Liver (tissue), 10 donors: ENCODE results near the gene ARHGAP21. TPM values are rescaled to one million over a fixed set of nuclear protein-coding genes. Genes with fewer than 3 reads are reported as not detected.

ENCODE experiments used
- DNase-seq: peaks from one replicate; pipeline ENCODE4 v3.0.0-alpha.2; 2017; ENCODE audit warnings: low spot score
- H3K27ac ChIP-seq, 2 donors: one replicate each; pipeline ENCODE4 v1.7.0; 2013; ENCODE audit warnings: inconsistent platforms in 2 of 2, low read length in 2 of 2, control low read depth in 1 of 2, low read depth in 1 of 2, mild to moderate bottlenecking in 1 of 2
- H3K27me3 ChIP-seq, 4 donors: one replicate each; pipeline versions ENCODE4 v1.6.1 to v1.7.0; 2013; ENCODE audit warnings: low read length in 3 of 4, inconsistent platforms in 1 of 4, mild to moderate bottlenecking in 1 of 4, moderate library complexity in 1 of 4; ENCODE audit not compliant: control insufficient read depth in 4 of 4, insufficient read depth in 4 of 4
- H3K36me3 ChIP-seq, 4 donors: one replicate each; pipeline versions ENCODE4 v1.6.1 to v1.7.0; 2013; ENCODE audit warnings: low read length in 3 of 4, mild to moderate bottlenecking in 3 of 4, low read depth in 1 of 4, moderate library complexity in 1 of 4; ENCODE audit not compliant: control insufficient read depth in 4 of 4, insufficient read depth in 3 of 4
- H3K4me1 ChIP-seq, 4 donors: one replicate each; pipeline versions ENCODE4 v1.6.1 to v1.7.0; 2013; ENCODE audit warnings: low read length in 3 of 4, mild to moderate bottlenecking in 3 of 4, moderate library complexity in 1 of 4; ENCODE audit not compliant: control insufficient read depth in 4 of 4, insufficient read depth in 4 of 4
- H3K4me3 ChIP-seq, 3 donors: one replicate each; pipeline versions ENCODE4 v1.6.1 to v1.7.0; 2013; ENCODE audit warnings: low read length in 3 of 3, control low read depth in 1 of 3, low read depth in 1 of 3, mild to moderate bottlenecking in 1 of 3
- H3K9ac ChIP-seq, 2 donors: one replicate each; pipeline ENCODE4 v1.7.0; 2013; ENCODE audit warnings: low read length in 2 of 2, mild to moderate bottlenecking in 2 of 2, moderate library complexity in 2 of 2, control low read depth in 1 of 2, low read depth in 1 of 2
- H3K9me3 ChIP-seq, 4 donors: one replicate each; pipeline versions ENCODE4 v1.6.1 to v1.7.0; 2013; ENCODE audit warnings: low read length in 3 of 4; ENCODE audit not compliant: control insufficient read depth in 4 of 4
- ATF3 ChIP-seq: IDR thresholded peaks from 2 replicates; pipeline ENCODE4 v1.6.1; 2016; ENCODE audit warnings: antibody characterized with exemption
- EGR1 ChIP-seq, 2 donors: IDR thresholded peaks; 2 replicates each; pipeline ENCODE4 v1.6.1; 2016 to 2018; ENCODE audit warnings: antibody characterized with exemption in 2 of 2, low read depth in 2 of 2
- FOXA1 ChIP-seq: IDR thresholded peaks from 2 replicates; pipeline ENCODE4 v1.6.1; 2016; ENCODE audit warnings: antibody characterized with exemption
- FOXA2 ChIP-seq: IDR thresholded peaks from 2 replicates; pipeline ENCODE4 v1.6.1; 2016; ENCODE audit warnings: antibody characterized with exemption
- GABPA ChIP-seq, 2 donors: IDR thresholded peaks in 1 of 2; conservative IDR thresholded peaks in 1 of 2; 2 replicates each; pipeline ENCODE4 v1.6.1; 2016; ENCODE audit warnings: antibody characterized with exemption in 2 of 2, mild to moderate bottlenecking in 1 of 2, moderate library complexity in 1 of 2
- HNF4A ChIP-seq, 2 donors: conservative IDR thresholded peaks; 2 replicates each; pipeline ENCODE4 v1.6.1; 2016; ENCODE audit warnings: antibody characterized with exemption in 2 of 2, mild to moderate bottlenecking in 2 of 2
- HNF4G ChIP-seq: IDR thresholded peaks from 2 replicates; pipeline ENCODE4 v1.6.1; 2016; ENCODE audit warnings: antibody characterized with exemption
- JUND ChIP-seq, 2 donors: IDR thresholded peaks; 2 replicates each; pipeline ENCODE4 v1.6.1; 2016; ENCODE audit warnings: antibody characterized with exemption in 2 of 2
- MAX ChIP-seq: IDR thresholded peaks from 2 replicates; pipeline ENCODE4 v1.6.1; 2016; ENCODE audit warnings: antibody characterized with exemption
- NR2F2 ChIP-seq: IDR thresholded peaks from 2 replicates; pipeline ENCODE4 v1.6.1; 2016; ENCODE audit warnings: antibody characterized with exemption
- RAD21 ChIP-seq, 2 donors: IDR thresholded peaks; 2 replicates each; pipeline ENCODE4 v1.6.1; 2016; ENCODE audit warnings: antibody characterized with exemption in 2 of 2, mild to moderate bottlenecking in 2 of 2
- RXRA ChIP-seq, 2 donors: IDR thresholded peaks; 2 replicates each; pipeline ENCODE4 v1.6.1; 2017 to 2018; ENCODE audit warnings: antibody characterized with exemption in 2 of 2, mild to moderate bottlenecking in 1 of 2
- SP1 ChIP-seq: IDR thresholded peaks from 2 replicates; pipeline ENCODE4 v1.6.1; 2018; ENCODE audit warnings: antibody characterized with exemption, mild to moderate bottlenecking
- TAF1 ChIP-seq: conservative IDR thresholded peaks from 2 replicates; pipeline ENCODE4 v1.6.1; 2016; ENCODE audit warnings: antibody characterized with exemption, mild to moderate bottlenecking
- YY1 ChIP-seq: IDR thresholded peaks from 2 replicates; pipeline ENCODE4 v1.6.1; 2016; ENCODE audit warnings: antibody characterized with exemption, mild to moderate bottlenecking
- ZBTB33 ChIP-seq: IDR thresholded peaks from 2 replicates; pipeline ENCODE4 v1.6.1; 2016; ENCODE audit warnings: antibody characterized with exemption
- WGBS: extraction: QIAGEN DNeasy Blood & Tissue Kit; methylation state at CpG from one replicate; pipeline ENCODE4 v1.1.7; 2013; 5-methylcytosine and 5-hydroxymethylcytosine counted together
- polyA plus RNA-seq, 2 donors: library from polyadenylated mRNA; stranded (reverse) in 1 of 2; unstranded in 1 of 2; fragments of 200-250 nt in 1 of 2; fragments of >200 nt in 1 of 2; fragmentation: Nextera tagmentation in 1 of 2; extraction: Ambion mirVana in 1 of 2; gene quantifications; one replicate each; pipeline versions ENCODE4 v1.2.1 to v1.2.3, GENCODE V29; 2013 to 2015
- small RNA-seq: library from RNA; depleted of rRNA; stranded (forward); fragments of <200 nt; gene quantifications from one replicate; pipeline ENCODE3, GENCODE V24; 2014
- total RNA-seq, 2 donors: library from RNA; depleted of rRNA; stranded (reverse); fragments of >200 nt; gene quantifications; one replicate each; pipeline ENCODE4 v1.2.3, GENCODE V29; 2014
- TF ChIP-seq, protein P1 (sequence below): fragments of 150-350 bp; IDR thresholded peaks from 2 replicates; pipeline ENCODE4 v1.5.1; 2017; ENCODE audit warnings: improper control_type of control experiment, low read depth, low read length; ENCODE audit not compliant: missing input control
- TF ChIP-seq, protein P2 (sequence below): IDR thresholded peaks from 2 replicates; pipeline ENCODE4 v1.6.1; 2016; ENCODE audit warnings: antibody characterized with exemption, mild to moderate bottlenecking
- donor health status: healthy.
- donor health status: healthy.
- donor health status: healthy.
- donor health status: healthy.
- donor health status: healthy.

ARHGAP21 gene
- total and polyA plus RNA-seq, 4 donors = 7.8 to 30.6 (median 15.7) TPM

DNA sequence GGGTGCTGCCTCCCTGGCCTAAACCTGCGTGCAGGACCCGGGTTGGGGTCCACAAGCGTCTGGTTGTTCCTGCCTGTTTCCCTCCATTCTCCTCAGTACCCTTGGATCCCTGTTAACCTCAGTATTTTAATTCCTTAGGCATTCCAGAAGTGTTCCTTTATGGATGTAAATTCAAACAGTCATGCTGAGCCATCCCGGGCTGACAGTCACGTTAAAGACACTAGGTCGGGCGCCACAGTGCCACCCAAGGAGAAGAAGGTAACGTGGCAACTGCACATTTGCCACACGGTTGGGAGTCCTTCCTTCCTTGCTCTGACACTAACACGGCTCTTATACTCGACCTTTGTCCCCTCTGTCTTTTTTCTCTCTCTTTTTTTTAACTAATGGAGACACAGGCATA, 187.1 kb downstream of the ARHGAP21 start (continued):
- no peak for TF ChIP-seq FOXA1
- TF ChIP-seq JUND (IDR thresholded peaks at IDR 0.05) = no peak

GRCh38 chr10:24533981-24534380, 189.7 kb downstream of the ARHGAP21 start:
- TF ChIP-seq HNF4A (conservative IDR thresholded peaks at IDR 0.05) (no peak), ATF3 (no peak), EGR1 (IDR thresholded peaks at IDR 0.05; ENCODE audit: low read depth in 2 of 2) (no peak), NR2F2 (no peak), MAX (no peak), FOXA1 (no peak), HNF4G (no peak), JUND (IDR thresholded peaks at IDR 0.05) (no peak), GABPA (IDR thresholded peaks at IDR 0.05 in 1 of 2, conservative IDR thresholded peaks at IDR 0.05 in 1 of 2) (no peak), FOXA2 (no peak), TAF1 (no peak), SP1 (no peak), RXRA (IDR thresholded peaks at IDR 0.05) (no peak), RAD21 (IDR thresholded peaks at IDR 0.05) (no peak), ZBTB33 (no peak), YY1 (no peak)
- TF ChIP-seq, protein P1, sequence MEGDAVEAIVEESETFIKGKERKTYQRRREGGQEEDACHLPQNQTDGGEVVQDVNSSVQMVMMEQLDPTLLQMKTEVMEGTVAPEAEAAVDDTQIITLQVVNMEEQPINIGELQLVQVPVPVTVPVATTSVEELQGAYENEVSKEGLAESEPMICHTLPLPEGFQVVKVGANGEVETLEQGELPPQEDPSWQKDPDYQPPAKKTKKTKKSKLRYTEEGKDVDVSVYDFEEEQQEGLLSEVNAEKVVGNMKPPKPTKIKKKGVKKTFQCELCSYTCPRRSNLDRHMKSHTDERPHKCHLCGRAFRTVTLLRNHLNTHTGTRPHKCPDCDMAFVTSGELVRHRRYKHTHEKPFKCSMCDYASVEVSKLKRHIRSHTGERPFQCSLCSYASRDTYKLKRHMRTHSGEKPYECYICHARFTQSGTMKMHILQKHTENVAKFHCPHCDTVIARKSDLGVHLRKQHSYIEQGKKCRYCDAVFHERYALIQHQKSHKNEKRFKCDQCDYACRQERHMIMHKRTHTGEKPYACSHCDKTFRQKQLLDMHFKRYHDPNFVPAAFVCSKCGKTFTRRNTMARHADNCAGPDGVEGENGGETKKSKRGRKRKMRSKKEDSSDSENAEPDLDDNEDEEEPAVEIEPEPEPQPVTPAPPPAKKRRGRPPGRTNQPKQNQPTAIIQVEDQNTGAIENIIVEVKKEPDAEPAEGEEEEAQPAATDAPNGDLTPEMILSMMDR = no peak
- TF ChIP-seq, protein P2, sequence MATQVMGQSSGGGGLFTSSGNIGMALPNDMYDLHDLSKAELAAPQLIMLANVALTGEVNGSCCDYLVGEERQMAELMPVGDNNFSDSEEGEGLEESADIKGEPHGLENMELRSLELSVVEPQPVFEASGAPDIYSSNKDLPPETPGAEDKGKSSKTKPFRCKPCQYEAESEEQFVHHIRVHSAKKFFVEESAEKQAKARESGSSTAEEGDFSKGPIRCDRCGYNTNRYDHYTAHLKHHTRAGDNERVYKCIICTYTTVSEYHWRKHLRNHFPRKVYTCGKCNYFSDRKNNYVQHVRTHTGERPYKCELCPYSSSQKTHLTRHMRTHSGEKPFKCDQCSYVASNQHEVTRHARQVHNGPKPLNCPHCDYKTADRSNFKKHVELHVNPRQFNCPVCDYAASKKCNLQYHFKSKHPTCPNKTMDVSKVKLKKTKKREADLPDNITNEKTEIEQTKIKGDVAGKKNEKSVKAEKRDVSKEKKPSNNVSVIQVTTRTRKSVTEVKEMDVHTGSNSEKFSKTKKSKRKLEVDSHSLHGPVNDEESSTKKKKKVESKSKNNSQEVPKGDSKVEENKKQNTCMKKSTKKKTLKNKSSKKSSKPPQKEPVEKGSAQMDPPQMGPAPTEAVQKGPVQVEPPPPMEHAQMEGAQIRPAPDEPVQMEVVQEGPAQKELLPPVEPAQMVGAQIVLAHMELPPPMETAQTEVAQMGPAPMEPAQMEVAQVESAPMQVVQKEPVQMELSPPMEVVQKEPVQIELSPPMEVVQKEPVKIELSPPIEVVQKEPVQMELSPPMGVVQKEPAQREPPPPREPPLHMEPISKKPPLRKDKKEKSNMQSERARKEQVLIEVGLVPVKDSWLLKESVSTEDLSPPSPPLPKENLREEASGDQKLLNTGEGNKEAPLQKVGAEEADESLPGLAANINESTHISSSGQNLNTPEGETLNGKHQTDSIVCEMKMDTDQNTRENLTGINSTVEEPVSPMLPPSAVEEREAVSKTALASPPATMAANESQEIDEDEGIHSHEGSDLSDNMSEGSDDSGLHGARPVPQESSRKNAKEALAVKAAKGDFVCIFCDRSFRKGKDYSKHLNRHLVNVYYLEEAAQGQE = no peak
- Histone ChIP-seq H3K36me3 (peaks cover 24 to 81% (median 63%) of the 10 kb centered on the region in 4 donors), H3K4me1 (no peaks in the 10 kb centered on the region), H3K4me3 (no peak overlapping the region), H3K27me3 (no peaks in the 10 kb centered on the region), H3K27ac (no peak overlapping the region), H3K9ac (no peak overlapping the region), H3K9me3 (no peaks in the 10 kb centered on the region)
- DNase-seq = no peak
- 92% methylated on average over 4 of the region's 4 CpGs for WGBS

Small RNA genes lying within 50 kb of the gene (small RNA-seq; reads per million reads assigned to genes)
- not detected for gene RNA5SP305

Other genes with a start within 250 kb of the ARHGAP21 start
- gene PRTFDC1, start 228.7 kb upstream of the ARHGAP21 start, total RNA-seq = 1 to 10 TPM; 1.1 to 3.1 TPM
- 1 to 10 TPM in 1 of 2 donors, under 1 TPM in 1; 0.93 to 2.7 TPM for gene PRTFDC1, start 228.7 kb upstream of the ARHGAP21 start, polyA plus RNA-seq